ENCODE data around the gene DSCAML1.

DSCAML1 gene

GRCh38 chr11:117544130-117544800 lies 252.8 kb downstream of the DSCAML1 start:
- no peak for DNase-seq

GRCh38 chr11:117541211-117541610 lies 255.8 kb downstream of the DSCAML1 start:
- DNase-seq: no peak

- DNase-seq: no peak
Observed at GRCh38 chr11:117538263-117539135, 258.5 kb downstream of the DSCAML1 start.

- no peak for DNase-seq
Observed at GRCh38 chr11:117535850-117536411, 261.1 kb downstream of the DSCAML1 start.

GRCh38 chr11:117535201-117535849 lies 261.7 kb downstream of the DSCAML1 start:
- no peak for DNase-seq

- no peak for DNase-seq
Observed at GRCh38 chr11:117532568-117532967, 264.4 kb downstream of the DSCAML1 start.

GRCh38 chr11:117529816-117530215 lies 267.2 kb downstream of the DSCAML1 start:
- DNase-seq: no peak

GRCh38 chr11:117528097-117528721 lies 268.8 kb downstream of the DSCAML1 start:
- no peak for DNase-seq

GRCh38 chr11:117527271-117527670 lies 269.7 kb downstream of the DSCAML1 start:
- DNase-seq: no peak

- DNase-seq: no peak
Observed at GRCh38 chr11:117525866-117526542, 271.0 kb downstream of the DSCAML1 start.

- DNase-seq: no peak
Observed at GRCh38 chr11:117524468-117525183, 272.4 kb downstream of the DSCAML1 start.

- no peak for DNase-seq
Observed at GRCh38 chr11:117523680-117524079, 273.3 kb downstream of the DSCAML1 start.

- no peak for DNase-seq
Observed at GRCh38 chr11:117521974-117522373, 275.0 kb downstream of the DSCAML1 start.

GRCh38 chr11:117520966-117521365 lies 276.1 kb downstream of the DSCAML1 start:
- no peak for DNase-seq

GRCh38 chr11:117520201-117520600 lies 276.8 kb downstream of the DSCAML1 start:
- no peak for DNase-seq

- no peak for DNase-seq
Observed at GRCh38 chr11:117519590-117519989, 277.4 kb downstream of the DSCAML1 start.

GRCh38 chr11:117519170-117519569 lies 277.8 kb downstream of the DSCAML1 start:
- DNase-seq: no peak

GRCh38 chr11:117518455-117518854 lies 278.6 kb downstream of the DSCAML1 start:
- DNase-seq: no peak

GRCh38 chr11:117517097-117517496 lies 279.9 kb downstream of the DSCAML1 start:
- no peak for DNase-seq

- DNase-seq: no peak
Observed at GRCh38 chr11:117515892-117516787, 280.9 kb downstream of the DSCAML1 start.

All from AML-193 (cell line).